PC-3 (cell line): Measurements from ENCODE around the gene ADPRHL1. TPM values are rescaled to one million over a fixed set of nuclear protein-coding genes. Genes with fewer than 3 reads are reported as not detected.

ENCODE experiments used
- ATAC-seq: fragments of 200-7000 bp; cut with Tn5 transposase; 2 replicates; pipeline ENCODE4 v1.9.1; 2020; ENCODE audit warnings: mild to moderate bottlenecking, moderate library complexity
- BruUV-seq: library from RNA; stranded (reverse); fragments of 400-500 nt; replicated peaks from 2 replicates; lab custom pipeline; 2021; lab: Mats Ljungman, UMichigan
- CTCF ChIA-PET: fragments of 300-600 bp; sonication (Branson Sonifier 250); formaldehyde crosslinking; loops from one replicate; lab custom pipeline; 2022; ENCODE audit warnings: antibody characterized with exemption; lab: Charles Lee
- POLR2A ChIA-PET: fragments of 300-600 bp; sonication (Branson Sonifier 250); formaldehyde crosslinking; loops from one replicate; lab custom pipeline; 2022; ENCODE audit warnings: antibody characterized with exemption; ENCODE audit not compliant: unreplicated experiment; lab: Charles Lee
- DNase-seq: peaks from one replicate; pipeline ENCODE4 v3.0.0-alpha.2; 2015
- H2AFZ ChIP-seq: fragments of 300-600 bp; sonication (generic); 2 replicates; pipeline ENCODE4 v1.6.0; 2016; ENCODE audit warnings: antibody characterized with exemption, low read length
- H3F3A ChIP-seq: fragments of 300-600 bp; sonication (generic); one replicate; pipeline ENCODE4 v1.6.0; 2017; ENCODE audit warnings: antibody characterized with exemption, low read length, control low read depth, mild to moderate bottlenecking; ENCODE audit not compliant: unreplicated experiment
- H3K27ac ChIP-seq: fragments of 300-600 bp; sonication (generic); 2 replicates; pipeline ENCODE4 v1.5.1; 2016; ENCODE audit warnings: mild to moderate bottlenecking, low read length
- H3K27me3 ChIP-seq: fragments of 300-600 bp; sonication (generic); 2 replicates; pipeline ENCODE4 v1.6.1; 2016; ENCODE audit warnings: low read length, mixed read lengths
- H3K36me3 ChIP-seq: fragments of 300-600 bp; sonication (generic); 2 replicates; pipeline ENCODE4 v1.6.1; 2016; ENCODE audit warnings: low read depth, mixed run types, low read length, mixed read lengths
- H3K4me1 ChIP-seq: fragments of 300-600 bp; sonication (generic); 2 replicates; pipeline ENCODE4 v1.5.1; 2016; ENCODE audit warnings: low read length; ENCODE audit not compliant: insufficient read depth
- H3K4me2 ChIP-seq: fragments of 300-600 bp; sonication (generic); 2 replicates; pipeline ENCODE4 v1.6.0; 2016; ENCODE audit warnings: low read length
- H3K4me3 ChIP-seq: fragments of 300-600 bp; sonication (generic); 2 replicates; pipeline ENCODE4 v1.5.1; 2016; ENCODE audit warnings: mild to moderate bottlenecking, low read length, mixed read lengths
- H3K79me2 ChIP-seq: fragments of 300-600 bp; sonication (generic); 2 replicates; pipeline ENCODE4 v1.6.1; 2017; ENCODE audit warnings: low read length, mixed read lengths
- H3K9ac ChIP-seq: fragments of 300-600 bp; sonication (generic); 2 replicates; pipeline ENCODE4 v1.6.0; 2016; ENCODE audit warnings: mild to moderate bottlenecking, low read length
- H3K9me2 ChIP-seq: fragments of 300-600 bp; sonication (generic); replicated peaks from 2 replicates; pipeline ENCODE4 v1.6.1; 2016; ENCODE audit warnings: mixed run types, low read length, mixed read lengths
- H3K9me3 ChIP-seq: fragments of 300-600 bp; sonication (generic); 2 replicates; pipeline ENCODE4 v1.6.1; 2016; ENCODE audit warnings: low read length, mixed read lengths
- H4K20me1 ChIP-seq: fragments of 300-600 bp; sonication (generic); 2 replicates; pipeline ENCODE4 v1.6.1; 2016; ENCODE audit warnings: low read length, mixed read lengths
- CTCF ChIP-seq: fragments of 300-600 bp; sonication (generic); conservative IDR thresholded peaks from 2 replicates; pipeline ENCODE4 v1.5.1; 2017; ENCODE audit warnings: antibody characterized with exemption, low read depth, mild to moderate bottlenecking, low read length
- EZH2 ChIP-seq: fragments of 300-600 bp; sonication (generic); IDR thresholded peaks from one replicate; pipeline ENCODE4 v1.6.1; 2017; ENCODE audit warnings: antibody characterized with exemption, mild to moderate bottlenecking, low read length; ENCODE audit not compliant: unreplicated experiment
- EZH2phosphoT487 ChIP-seq: fragments of 300-600 bp; sonication (generic); IDR thresholded peaks from 2 replicates; pipeline ENCODE4 v1.6.1; 2018; ENCODE audit warnings: mild to moderate bottlenecking, antibody characterized with exemption, low read length, borderline replicate concordance
- intact Hi-C: fragments of 100-400 bp; cut with micrococcal nuclease; formaldehyde crosslinking; loops from 2 replicates; pipeline ENCODE4 v1.9.0; 2023
- total RNA-seq: library from RNA; depleted of rRNA; stranded (reverse); fragments of >200 nt; gene quantifications from 2 replicates; pipeline ENCODE4 v1.2.3, GENCODE V29; 2014

Gene ADPRHL1
- total RNA-seq, 1 experiment from 2014 or later, result 10.3 TPM

GRCh38 chr13:113399755-113400149, 53.5 kb downstream of the ADPRHL1 start:
- ATAC-seq (no peak), DNase-seq (no peak)
- ChIA-PET POLR2A (no interaction called here), CTCF (no interaction called here)
- Histone ChIP-seq H2AFZ (no peak overlapping the region), H4K20me1 (no peaks in the 10 kb centered on the region), H3K27me3 (no peaks in the 10 kb centered on the region), H3K4me2 (no peak overlapping the region), H3K9me3 (no peaks in the 10 kb centered on the region), H3K4me1 (no peaks in the 10 kb centered on the region), H3K9ac (no peak overlapping the region), H3K36me3 (no peaks in the 10 kb centered on the region), H3K4me3 (no peak overlapping the region), H3K27ac (no peak overlapping the region), H3K79me2 (no peaks in the 10 kb centered on the region), H3F3A (no peaks in the 10 kb centered on the region), H3K9me2 (no peaks in the 10 kb centered on the region)
- intact Hi-C loops, result no loop called here
- TF ChIP-seq EZH2phosphoT487 (no peak), EZH2 (no peak), CTCF (no peak)
- BruUV-seq, result no TSS peak

GRCh38 chr13:113398963-113399754, 54.1 kb downstream of the ADPRHL1 start:
- H3K9ac ChIP-seq, result no peak overlapping the region
- intact Hi-C loops, result no loop called here
- H3K9me2 ChIP-seq, result no peaks in the 10 kb centered on the region
- H3K4me1 ChIP-seq, result peaks cover 2% of the 10 kb centered on the region; the same call in 1 of the 2 replicates
- TF ChIP-seq EZH2 (no peak), CTCF (no peak), EZH2phosphoT487 (no peak)
- ChIA-PET CTCF (no interaction called here), POLR2A (no interaction called here)
- BruUV-seq, result no TSS peak
- H3K4me3 ChIP-seq, result no peak overlapping the region
- H3F3A ChIP-seq, result no peaks in the 10 kb centered on the region
- no peaks in the 10 kb centered on the region for H3K36me3 ChIP-seq
- H3K27ac ChIP-seq, result no peak overlapping the region
- H3K79me2 ChIP-seq, result no peaks in the 10 kb centered on the region
- H3K27me3 ChIP-seq, result no peaks in the 10 kb centered on the region
- no peak overlapping the region for H3K4me2 ChIP-seq
- no peak for DNase-seq
- no peak for ATAC-seq
- H4K20me1 ChIP-seq, result no peaks in the 10 kb centered on the region
- H3K9me3 ChIP-seq, result no peaks in the 10 kb centered on the region
- no peak overlapping the region for H2AFZ ChIP-seq

GRCh38 chr13:113397608-113398425, 55.5 kb downstream of the ADPRHL1 start:
- CTCF ChIA-PET, result no interaction called here
- Histone ChIP-seq H3F3A (no peaks in the 10 kb centered on the region), H3K4me3 (no peak overlapping the region), H3K36me3 (no peaks in the 10 kb centered on the region), H4K20me1 (no peaks in the 10 kb centered on the region), H3K9me3 (no peaks in the 10 kb centered on the region), H3K4me1 (peaks cover 10% of the 10 kb centered on the region), H3K27me3 (no peaks in the 10 kb centered on the region), H3K27ac (no peak overlapping the region), H3K9ac (no peak overlapping the region), H3K4me2 (no peak overlapping the region), H3K79me2 (no peaks in the 10 kb centered on the region), H2AFZ (no peak overlapping the region), H3K9me2 (no peaks in the 10 kb centered on the region)
- POLR2A ChIA-PET, result no interaction called here
- no peak for DNase-seq
- no TSS peak for BruUV-seq
- no peak for ATAC-seq
- TF ChIP-seq EZH2 (no peak), EZH2phosphoT487 (no peak), CTCF (no peak)
- intact Hi-C loops, result no loop called here
